ENCODE measurements around the gene TMEM191C. TPM values are rescaled to one million over a fixed set of nuclear protein-coding genes. Genes with fewer than 3 reads are reported as not detected.
"Not testable (repeated sequence)": the region's sequence is repeated elsewhere in the genome, so short reads cannot be mapped to it uniquely, and the experiment has no call there.

TMEM191C gene
- total and polyA plus RNA-seq, 9 donors = 0.27 to 2.4 (median 1.1) TPM

- DNase-seq; H3K27me3 ChIP-seq; intact Hi-C loops (cut with DNase I); H3K27ac ChIP-seq; H3K4me3 ChIP-seq; H3K36me3 ChIP-seq; H3K4me1 ChIP-seq (ENCODE audit: insufficient read depth); H3K9me3 ChIP-seq: not testable (repeated sequence)
- no CpG with 5 or more reads among the region's 115 CpGs for WGBS, 3 donors
Measured at GRCh38 chr22:21516970-21517764, 50.0 kb downstream of the TMEM191C start.

Other genes starting within 250 kb of the TMEM191C start
- gene RIMBP3B, start 83.6 kb upstream of the TMEM191C start, total RNA-seq = under 1 TPM in 5 of 7 donors, not detected in 2; 0.08 to 0.20 (median 0.12) TPM
- not detected for gene RIMBP3B, start 83.6 kb upstream of the TMEM191C start, polyA plus RNA-seq
- 1 to 10 TPM; 2.9 to 8.6 (median 6.6) TPM for gene HIC2, start 50.0 kb upstream of the TMEM191C start, total RNA-seq
- gene HIC2, start 50.0 kb upstream of the TMEM191C start, polyA plus RNA-seq = 1 to 10 TPM; 1.3 to 3.3 TPM
- under 1 TPM in 3 of 7 donors, not detected in 4; 0.07 to 0.25 (median 0.15) TPM for gene RIMBP3C, start 84.1 kb downstream of the TMEM191C start, total RNA-seq
- gene RIMBP3C, start 84.1 kb downstream of the TMEM191C start, polyA plus RNA-seq = under 1 TPM; 0.04 to 0.15 TPM
- 10 to 100 TPM; 20.3 to 42.0 (median 39.9) TPM for gene UBE2L3, start 100.3 kb downstream of the TMEM191C start, total RNA-seq
- gene UBE2L3, start 100.3 kb downstream of the TMEM191C start, polyA plus RNA-seq = 100 to 1,000 TPM in 1 of 2 donors, 10 to 100 TPM in 1; 30.7 to 105 TPM
- 10 to 100 TPM; 11.4 to 45.1 (median 17.0) TPM for gene YDJC, start 162.6 kb downstream of the TMEM191C start, total RNA-seq
- gene YDJC, start 162.6 kb downstream of the TMEM191C start, polyA plus RNA-seq = 10 to 100 TPM in 1 of 2 donors, 1 to 10 TPM in 1; 1.8 to 19.4 TPM
- gene CCDC116, start 165.4 kb downstream of the TMEM191C start, total RNA-seq = under 1 TPM; 0.46 to 0.88 (median 0.66) TPM
- under 1 TPM in 1 of 2 donors, not detected in 1; 0.85 TPM for gene CCDC116, start 165.4 kb downstream of the TMEM191C start, polyA plus RNA-seq
- 10 to 100 TPM; 10.2 to 30.4 (median 17.0) TPM for gene SDF2L1, start 174.9 kb downstream of the TMEM191C start, total RNA-seq
- 10 to 100 TPM in 1 of 2 donors, 1 to 10 TPM in 1; 2.1 to 15.9 TPM for gene SDF2L1, start 174.9 kb downstream of the TMEM191C start, polyA plus RNA-seq
- gene PPIL2, start 198.6 kb downstream of the TMEM191C start, total RNA-seq = 10 to 100 TPM; 13.6 to 35.3 (median 22.5) TPM
- gene PPIL2, start 198.6 kb downstream of the TMEM191C start, polyA plus RNA-seq = 10 to 100 TPM; 15.5 to 22.0 TPM